Measurements from ENCODE around the gene DCHS1.

- TF ChIP-seq, protein P1, sequence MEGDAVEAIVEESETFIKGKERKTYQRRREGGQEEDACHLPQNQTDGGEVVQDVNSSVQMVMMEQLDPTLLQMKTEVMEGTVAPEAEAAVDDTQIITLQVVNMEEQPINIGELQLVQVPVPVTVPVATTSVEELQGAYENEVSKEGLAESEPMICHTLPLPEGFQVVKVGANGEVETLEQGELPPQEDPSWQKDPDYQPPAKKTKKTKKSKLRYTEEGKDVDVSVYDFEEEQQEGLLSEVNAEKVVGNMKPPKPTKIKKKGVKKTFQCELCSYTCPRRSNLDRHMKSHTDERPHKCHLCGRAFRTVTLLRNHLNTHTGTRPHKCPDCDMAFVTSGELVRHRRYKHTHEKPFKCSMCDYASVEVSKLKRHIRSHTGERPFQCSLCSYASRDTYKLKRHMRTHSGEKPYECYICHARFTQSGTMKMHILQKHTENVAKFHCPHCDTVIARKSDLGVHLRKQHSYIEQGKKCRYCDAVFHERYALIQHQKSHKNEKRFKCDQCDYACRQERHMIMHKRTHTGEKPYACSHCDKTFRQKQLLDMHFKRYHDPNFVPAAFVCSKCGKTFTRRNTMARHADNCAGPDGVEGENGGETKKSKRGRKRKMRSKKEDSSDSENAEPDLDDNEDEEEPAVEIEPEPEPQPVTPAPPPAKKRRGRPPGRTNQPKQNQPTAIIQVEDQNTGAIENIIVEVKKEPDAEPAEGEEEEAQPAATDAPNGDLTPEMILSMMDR (IDR thresholded peaks at IDR 0.05): no peak
- no peak for TF ChIP-seq POLR2A (IDR thresholded peaks at IDR 0.05)
Observed at GRCh38 chr11:6621711-6622211, 33.8 kb downstream of the DCHS1 start.
